ENCODE measurements around the gene OCSTAMP.
A peak's percentile ranks its signal among the peaks of the same experiment; 100 is the strongest.

OCSTAMP gene

DNA sequence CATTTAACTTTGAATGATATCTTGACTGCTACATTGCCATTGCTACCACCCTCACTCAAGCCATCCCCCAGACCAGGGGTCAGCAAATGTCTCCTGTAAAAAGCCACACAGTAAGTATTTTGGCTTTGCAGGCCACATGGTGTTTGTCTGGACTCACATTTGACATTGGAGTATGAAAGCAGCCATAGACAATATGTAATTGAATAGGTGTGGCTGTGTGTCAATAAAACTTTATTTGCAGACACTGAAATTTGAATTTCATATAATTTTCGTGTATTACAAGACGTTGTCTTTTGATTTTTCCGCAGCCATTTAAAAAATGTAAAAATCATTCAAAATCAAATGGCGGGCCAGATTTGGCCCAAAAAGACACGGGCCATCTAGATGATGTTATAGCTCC is 36.3 kb upstream of the OCSTAMP start:
- Histone ChIP-seq H3K4ac (ENCODE audit: low read length) (no peak overlapping the region), H3K9ac (ENCODE audit: low read depth, low read length, poor library complexity) (no peak overlapping the region), H3K14ac (ENCODE audit: low read length) (no peak overlapping the region), H2AFZ (ENCODE audit: low read length) (no peak overlapping the region), H3K4me2 (ENCODE audit: insufficient read depth, low read length, poor library complexity, severe bottlenecking) (no peak overlapping the region), H2BK5ac (ENCODE audit: low read length) (no peak overlapping the region), H4K8ac (ENCODE audit: low read depth, low read length) (no peak overlapping the region), H3K4me1 (ENCODE audit: control insufficient read depth in 2 of 2, insufficient read depth in 1 of 2, low read depth in 1 of 2, low read length in 2 of 2) (peaks cover 7 to 12% of the 10 kb centered on the region in 2 donors), H4K91ac (ENCODE audit: low read depth, low read length, poor library complexity) (no peak overlapping the region), H2BK12ac (ENCODE audit: low read length) (no peak overlapping the region), H3K27me3 (ENCODE audit: control insufficient read depth in 3 of 3, insufficient read depth in 3 of 3, low read depth in 1 of 3, low read length in 3 of 3) (no peaks in the 10 kb centered on the region), H3K4me3 (ENCODE audit: low read length in 2 of 2) (no peak overlapping the region), H2BK15ac (ENCODE audit: low read length) (no peak overlapping the region), H3K79me1 (ENCODE audit: low read depth, low read length) (no peaks in the 10 kb centered on the region), H3K9me3 (replicated peaks in 1 of 2; ENCODE audit: control insufficient read depth in 2 of 2, insufficient read depth in 1 of 2, low read depth in 1 of 2, low read length in 2 of 2) (peaks cover 3 to 6% of the 10 kb centered on the region in 2 donors), H3K27ac (replicated peaks; ENCODE audit: low read length) (no peak overlapping the region), H2BK120ac (ENCODE audit: low read depth, low read length) (no peak overlapping the region), H3K23ac (ENCODE audit: low read depth, low read length, poor library complexity) (no peak overlapping the region), H3K36me3 (replicated peaks in 1 of 2; ENCODE audit: control insufficient read depth in 2 of 2, insufficient read depth in 2 of 2, low read length in 2 of 2) (no peaks in the 10 kb centered on the region), H2AK5ac (ENCODE audit: low read depth, low read length) (no peak overlapping the region), H3K18ac (ENCODE audit: low read length) (no peak overlapping the region)
- DNase-seq (ENCODE audit: low spot score), result no peak
- no CpG with 5 or more reads among the region's 5 CpGs for WGBS, 2 donors (ENCODE audit: extremely low coverage in 2 of 2, insufficient read length in 2 of 2, insufficient replicate concordance in 1 of 2)

DNA sequence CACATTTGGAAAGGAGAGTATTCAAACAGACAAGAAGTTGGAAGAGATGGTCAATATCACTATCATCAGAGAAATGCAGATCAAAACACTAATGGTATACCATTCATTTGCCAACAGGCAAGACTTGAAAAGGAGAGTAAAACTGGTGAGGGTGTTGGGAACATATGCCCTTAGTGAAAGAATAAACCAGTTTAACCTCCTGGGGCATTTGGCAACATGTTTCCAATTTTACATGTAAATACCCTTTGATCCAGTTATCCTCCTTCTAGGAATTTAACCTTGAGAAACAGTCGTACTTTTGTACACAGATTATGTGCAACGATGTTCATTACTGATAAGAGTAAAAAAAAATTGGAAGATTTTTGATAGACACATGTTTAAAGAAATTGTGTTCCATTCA is 34.1 kb upstream of the OCSTAMP start:
- peaks cover 0 to 3% of the 10 kb centered on the region in 2 donors for H3K36me3 ChIP-seq (replicated peaks in 1 of 2; ENCODE audit: control insufficient read depth in 2 of 2, insufficient read depth in 2 of 2, low read length in 2 of 2)
- no peak overlapping the region for H3K4me3 ChIP-seq (ENCODE audit: low read length in 2 of 2)
- no CpG with 5 or more reads among the region's 2 CpGs for WGBS, 2 donors (ENCODE audit: extremely low coverage in 2 of 2, insufficient read length in 2 of 2, insufficient replicate concordance in 1 of 2)
- no peak overlapping the region for H4K91ac ChIP-seq (ENCODE audit: low read depth, low read length, poor library complexity)
- H3K23ac ChIP-seq (ENCODE audit: low read depth, low read length, poor library complexity), result no peak overlapping the region
- H3K27me3 ChIP-seq (ENCODE audit: control insufficient read depth in 3 of 3, insufficient read depth in 3 of 3, low read depth in 1 of 3, low read length in 3 of 3), result no peaks in the 10 kb centered on the region
- H2BK120ac ChIP-seq (ENCODE audit: low read depth, low read length), result no peak overlapping the region
- no peak for DNase-seq (ENCODE audit: low spot score)
- no peak overlapping the region for H2AK5ac ChIP-seq (ENCODE audit: low read depth, low read length)
- H3K4ac ChIP-seq (ENCODE audit: low read length), result no peak overlapping the region
- no peak overlapping the region for H2BK15ac ChIP-seq (ENCODE audit: low read length)
- H2BK12ac ChIP-seq (ENCODE audit: low read length), result no peak overlapping the region
- H3K4me1 ChIP-seq (ENCODE audit: control insufficient read depth in 2 of 2, insufficient read depth in 1 of 2, low read depth in 1 of 2, low read length in 2 of 2), result peaks cover 7 to 12% of the 10 kb centered on the region in 2 donors
- H3K9me3 ChIP-seq (replicated peaks in 1 of 2; ENCODE audit: control insufficient read depth in 2 of 2, insufficient read depth in 1 of 2, low read depth in 1 of 2, low read length in 2 of 2), result peaks cover 13 to 18% of the 10 kb centered on the region in 2 donors
- H4K8ac ChIP-seq (ENCODE audit: low read depth, low read length), result no peak overlapping the region
- no peak overlapping the region for H3K4me2 ChIP-seq (ENCODE audit: insufficient read depth, low read length, poor library complexity, severe bottlenecking)
- no peak overlapping the region for H3K27ac ChIP-seq (replicated peaks; ENCODE audit: low read length)
- no peaks in the 10 kb centered on the region for H3K79me1 ChIP-seq (ENCODE audit: low read depth, low read length)
- no peak overlapping the region for H2AFZ ChIP-seq (ENCODE audit: low read length)
- H2BK5ac ChIP-seq (ENCODE audit: low read length), result no peak overlapping the region
- H3K9ac ChIP-seq (ENCODE audit: low read depth, low read length, poor library complexity), result no peak overlapping the region
- no peak overlapping the region for H3K14ac ChIP-seq (ENCODE audit: low read length)
- no peak overlapping the region for H3K18ac ChIP-seq (ENCODE audit: low read length)

DNA sequence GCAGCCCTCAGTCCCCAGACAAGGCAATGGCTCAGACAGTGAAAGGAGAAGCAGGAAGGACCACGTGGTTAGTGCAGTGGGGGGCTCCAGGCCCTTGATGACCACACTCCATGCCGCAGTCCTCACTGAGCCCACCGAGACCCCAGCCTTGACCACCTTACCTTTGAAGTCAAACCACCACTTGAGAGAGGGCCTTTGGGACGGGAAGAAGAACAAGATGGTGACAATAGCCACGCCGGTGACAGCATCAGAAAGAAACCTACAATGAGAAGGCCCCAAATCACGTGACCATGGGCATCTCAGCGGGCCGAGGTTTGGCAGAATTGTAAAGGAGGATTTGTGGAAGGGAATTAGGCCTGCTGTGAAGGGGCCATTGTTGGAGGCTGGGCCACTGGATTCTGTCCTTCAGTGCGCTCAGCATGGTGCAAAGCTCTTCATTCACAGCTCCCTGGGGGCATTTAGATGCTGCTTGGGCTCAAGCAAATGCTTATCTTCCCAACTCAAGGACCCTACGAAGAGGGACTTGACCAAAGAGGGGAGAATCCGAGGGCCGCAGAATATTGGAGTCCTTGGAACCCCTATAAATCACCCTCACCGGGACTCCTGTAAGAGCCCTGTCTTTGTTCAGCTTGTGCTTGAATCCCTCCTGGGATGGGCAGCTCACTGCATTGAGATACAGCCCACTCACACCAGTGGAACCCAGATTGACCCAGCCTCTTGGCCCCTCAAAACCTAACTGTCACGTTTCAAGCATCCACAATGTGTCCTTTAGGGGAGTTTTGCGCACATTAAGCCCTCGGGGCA is 33.2 kb upstream of the OCSTAMP start:
- no CpG with 5 or more reads among the region's 17 CpGs for WGBS, 2 donors (ENCODE audit: extremely low coverage in 2 of 2, insufficient read length in 2 of 2, insufficient replicate concordance in 1 of 2)
- Histone ChIP-seq H2BK120ac (ENCODE audit: low read depth, low read length) (no peak overlapping the region), H3K79me1 (ENCODE audit: low read depth, low read length) (no peaks in the 10 kb centered on the region), H3K4ac (ENCODE audit: low read length) (no peak overlapping the region), H3K9me3 (replicated peaks in 1 of 2; ENCODE audit: control insufficient read depth in 2 of 2, insufficient read depth in 1 of 2, low read depth in 1 of 2, low read length in 2 of 2) (peaks cover 14 to 16% of the 10 kb centered on the region in 2 donors), H3K4me3 (ENCODE audit: low read length in 2 of 2) (no peak overlapping the region), H3K36me3 (replicated peaks in 1 of 2; ENCODE audit: control insufficient read depth in 2 of 2, insufficient read depth in 2 of 2, low read length in 2 of 2) (peaks cover 0 to 3% of the 10 kb centered on the region in 2 donors), H4K8ac (ENCODE audit: low read depth, low read length) (no peak overlapping the region), H2BK12ac (ENCODE audit: low read length) (no peak overlapping the region), H3K14ac (ENCODE audit: low read length) (no peak overlapping the region), H3K18ac (ENCODE audit: low read length) (peak overlapping the region; percentile 49), H2BK5ac (ENCODE audit: low read length) (peak overlapping the region; percentile 43), H2BK15ac (ENCODE audit: low read length) (no peak overlapping the region), H2AK5ac (ENCODE audit: low read depth, low read length) (no peak overlapping the region), H4K91ac (ENCODE audit: low read depth, low read length, poor library complexity) (no peak overlapping the region), H3K4me2 (ENCODE audit: insufficient read depth, low read length, poor library complexity, severe bottlenecking) (peak overlapping the region; percentile 46), H3K27ac (replicated peaks; ENCODE audit: low read length) (peak overlapping the region; percentile 78), H3K4me1 (ENCODE audit: control insufficient read depth in 2 of 2, insufficient read depth in 1 of 2, low read depth in 1 of 2, low read length in 2 of 2) (peaks cover 7 to 12% of the 10 kb centered on the region in 2 donors), H3K9ac (ENCODE audit: low read depth, low read length, poor library complexity) (no peak overlapping the region), H2AFZ (ENCODE audit: low read length) (peak overlapping the region; percentile 78), H3K23ac (ENCODE audit: low read depth, low read length, poor library complexity) (no peak overlapping the region), H3K27me3 (ENCODE audit: control insufficient read depth in 3 of 3, insufficient read depth in 3 of 3, low read depth in 1 of 3, low read length in 3 of 3) (no peaks in the 10 kb centered on the region)
- DNase-seq (ENCODE audit: low spot score), result peak; percentile 79

DNA sequence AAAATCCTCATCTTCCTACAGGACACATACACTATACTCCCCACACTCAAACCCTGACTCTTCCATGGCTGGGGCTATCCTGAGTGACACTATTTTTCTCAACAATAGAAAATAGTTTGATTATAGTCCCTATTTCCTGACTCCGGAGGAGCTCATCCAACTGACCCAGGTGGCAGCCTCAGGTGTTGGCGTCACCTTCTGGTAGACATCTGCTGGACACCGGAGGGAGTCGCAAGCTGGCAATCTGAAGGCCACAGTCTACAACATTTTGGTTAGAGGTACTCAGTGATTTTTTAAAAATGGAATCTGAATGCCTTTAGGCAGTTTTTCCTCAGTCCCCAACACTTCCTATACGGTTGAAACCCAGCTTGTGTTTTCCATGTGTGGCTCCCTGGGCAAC is 32.2 kb upstream of the OCSTAMP start:
- Histone ChIP-seq H3K36me3 (replicated peaks in 1 of 2; ENCODE audit: control insufficient read depth in 2 of 2, insufficient read depth in 2 of 2, low read length in 2 of 2) (peaks cover 0 to 3% of the 10 kb centered on the region in 2 donors), H2AK5ac (ENCODE audit: low read depth, low read length) (peak overlapping the region; percentile 94), H3K14ac (ENCODE audit: low read length) (no peak overlapping the region), H3K4me3 (ENCODE audit: low read length in 2 of 2) (no peak overlapping the region), H3K9ac (ENCODE audit: low read depth, low read length, poor library complexity) (no peak overlapping the region), H3K9me3 (replicated peaks in 1 of 2; ENCODE audit: control insufficient read depth in 2 of 2, insufficient read depth in 1 of 2, low read depth in 1 of 2, low read length in 2 of 2) (peaks cover 14% of the 10 kb centered on the region in 2 donors), H3K4me1 (ENCODE audit: control insufficient read depth in 2 of 2, insufficient read depth in 1 of 2, low read depth in 1 of 2, low read length in 2 of 2) (peaks cover 7 to 12% of the 10 kb centered on the region in 2 donors), H4K8ac (ENCODE audit: low read depth, low read length) (no peak overlapping the region), H3K18ac (ENCODE audit: low read length) (peak overlapping the region; percentile 7), H3K27me3 (ENCODE audit: control insufficient read depth in 3 of 3, insufficient read depth in 3 of 3, low read depth in 1 of 3, low read length in 3 of 3) (no peaks in the 10 kb centered on the region), H3K79me1 (ENCODE audit: low read depth, low read length) (no peaks in the 10 kb centered on the region), H2BK12ac (ENCODE audit: low read length) (no peak overlapping the region), H2BK5ac (ENCODE audit: low read length) (no peak overlapping the region), H3K4ac (ENCODE audit: low read length) (no peak overlapping the region), H2BK15ac (ENCODE audit: low read length) (peak overlapping the region; percentile 70), H3K27ac (replicated peaks; ENCODE audit: low read length) (peak overlapping the region; percentile 35), H4K91ac (ENCODE audit: low read depth, low read length, poor library complexity) (no peak overlapping the region), H2BK120ac (ENCODE audit: low read depth, low read length) (no peak overlapping the region), H2AFZ (ENCODE audit: low read length) (no peak overlapping the region), H3K4me2 (ENCODE audit: insufficient read depth, low read length, poor library complexity, severe bottlenecking) (no peak overlapping the region), H3K23ac (ENCODE audit: low read depth, low read length, poor library complexity) (no peak overlapping the region)
- no CpG with 5 or more reads among the region's 5 CpGs for WGBS, 2 donors (ENCODE audit: extremely low coverage in 2 of 2, insufficient read length in 2 of 2, insufficient replicate concordance in 1 of 2)
- no peak for DNase-seq (ENCODE audit: low spot score)

All from neuronal stem cell (in vitro differentiated cells).